IMR-90 (cell line): Measurements from ENCODE around the gene SUSD6. TPM values are rescaled to one million over a fixed set of nuclear protein-coding genes. Genes with fewer than 3 reads are reported as not detected.

Experiments used
- ATAC-seq: fragments of 200-7000 bp; cut with Tn5 transposase; 2 replicates; pipeline ENCODE4 v1.9.1; 2020; ENCODE audit warnings: low read depth, mild to moderate bottlenecking, moderate library complexity
- BruUV-seq: library from RNA; stranded (reverse); fragments of 400-500 nt; replicated peaks from 2 replicates; lab custom pipeline; 2021; lab: Mats Ljungman, UMichigan
- CTCF ChIA-PET: fragments of 300-600 bp; formaldehyde crosslinking; extraction: SDS; loops from one replicate; lab custom pipeline; 2021; ENCODE audit warnings: antibody characterized with exemption; lab: Yijun Ruan, JAX
- POLR2A ChIA-PET: fragments of 300-600 bp; sonication (Branson Sonifier 250); formaldehyde crosslinking; loops from one replicate; lab custom pipeline; 2022; ENCODE audit warnings: antibody characterized with exemption; ENCODE audit not compliant: unreplicated experiment; lab: Charles Lee
- DNase-seq: peaks from one replicate; pipeline ENCODE4 v3.0.0; 2013
- H2AFZ ChIP-seq: replicated peaks from 2 replicates; pipeline ENCODE3; 2013; ENCODE audit warnings: low read length, mild to moderate bottlenecking; ENCODE audit not compliant: poor library complexity
- H2AK5ac ChIP-seq: 2 replicates; pipeline ENCODE4 v1.6.1; 2013; ENCODE audit warnings: low read depth, low read length, inconsistent platforms
- H2AK9ac ChIP-seq: replicated peaks from 2 replicates; pipeline ENCODE3; 2013; ENCODE audit warnings: mild to moderate bottlenecking, low read depth, low read length, moderate library complexity; ENCODE audit not compliant: poor library complexity
- H2BK120ac ChIP-seq: 2 replicates; pipeline ENCODE4 v1.6.1; 2013; ENCODE audit warnings: low read depth, low read length, inconsistent platforms
- H2BK15ac ChIP-seq: 3 replicates; pipeline ENCODE4 v1.6.1; 2013; ENCODE audit warnings: low read depth, low read length, inconsistent platforms
- H2BK20ac ChIP-seq: 2 replicates; pipeline ENCODE4 v1.6.1; 2013; ENCODE audit warnings: low read depth, mild to moderate bottlenecking, inconsistent platforms, low read length, moderate library complexity
- H2BK5ac ChIP-seq: 2 replicates; pipeline ENCODE4 v1.6.1; 2013; ENCODE audit warnings: mild to moderate bottlenecking, low read depth, low read length, inconsistent platforms; ENCODE audit not compliant: poor library complexity, severe bottlenecking
- H3K14ac ChIP-seq: replicated peaks from 2 replicates; pipeline ENCODE4 v1.6.1; 2013; ENCODE audit warnings: low read depth, low read length, inconsistent platforms
- H3K18ac ChIP-seq: 2 replicates; pipeline ENCODE4 v1.6.1; 2013; ENCODE audit warnings: low read depth, low read length, control low read depth
- H3K23ac ChIP-seq: 2 replicates; pipeline ENCODE4 v1.6.1; 2013; ENCODE audit warnings: low read depth, low read length, inconsistent platforms
- H3K27ac ChIP-seq: 2 replicates; pipeline ENCODE4 v1.5.1; 2013; ENCODE audit warnings: mild to moderate bottlenecking, control low read depth, low read length; ENCODE audit not compliant: insufficient read depth
- H3K27me3 ChIP-seq: 2 replicates; pipeline ENCODE4 v1.6.1; 2013; ENCODE audit warnings: low read length; ENCODE audit not compliant: control insufficient read depth, insufficient read depth
- H3K36me3 ChIP-seq: 2 replicates; pipeline ENCODE4 v1.6.1; 2013; ENCODE audit warnings: low read length, mixed read lengths; ENCODE audit not compliant: control insufficient read depth, insufficient read depth
- H3K4ac ChIP-seq: 2 replicates; pipeline ENCODE4 v1.6.1; 2013; ENCODE audit warnings: low read depth, low read length, inconsistent platforms
- H3K4me1 ChIP-seq: 2 replicates; pipeline ENCODE4 v1.6.1; 2013; ENCODE audit warnings: low read length, mixed read lengths; ENCODE audit not compliant: control insufficient read depth, insufficient read depth
- H3K4me2 ChIP-seq: 2 replicates; pipeline ENCODE4 v1.6.1; 2013; ENCODE audit warnings: low read depth, mild to moderate bottlenecking, control low read depth, low read length, moderate library complexity
- H3K4me3 ChIP-seq: 2 replicates; pipeline ENCODE4 v1.5.1; 2013; ENCODE audit warnings: low read depth, mild to moderate bottlenecking, control low read depth, low read length, moderate library complexity; ENCODE audit not compliant: insufficient read depth
- H3K56ac ChIP-seq: 2 replicates; pipeline ENCODE4 v1.6.1; 2013; ENCODE audit warnings: low read length, inconsistent platforms; ENCODE audit not compliant: insufficient read depth; ENCODE audit errors: extremely low read depth
- H3K79me1 ChIP-seq, 2 experiments: 2 replicates each; pipeline ENCODE4 v1.6.1; 2013; ENCODE audit warnings: low read length in 2 of 2, inconsistent platforms in 1 of 2, low read depth in 1 of 2
- H3K9ac ChIP-seq: 2 replicates; pipeline ENCODE4 v1.6.1; 2013; ENCODE audit warnings: low read depth, low read length, control low read depth
- H3K9me1 ChIP-seq: 2 replicates; pipeline ENCODE4 v1.6.1; 2013; ENCODE audit warnings: low read length, inconsistent platforms; ENCODE audit not compliant: insufficient read depth
- H3K9me3 ChIP-seq: 2 replicates; pipeline ENCODE4 v1.6.1; 2013; ENCODE audit warnings: low read length; ENCODE audit not compliant: control insufficient read depth, insufficient read depth
- H4K20me1 ChIP-seq: 2 replicates; pipeline ENCODE4 v1.6.1; 2013; ENCODE audit warnings: low read length, inconsistent platforms; ENCODE audit not compliant: insufficient read depth
- H4K5ac ChIP-seq: 2 replicates; pipeline ENCODE4 v1.6.1; 2013; ENCODE audit warnings: mild to moderate bottlenecking, low read depth, low read length, control low read depth
- H4K8ac ChIP-seq, 2 experiments: 2 replicates each; pipeline ENCODE4 v1.6.1; 2013; ENCODE audit warnings: low read depth in 2 of 2, low read length in 2 of 2, control low read depth in 1 of 2, inconsistent platforms in 1 of 2
- H4K91ac ChIP-seq: 2 replicates; pipeline ENCODE4 v1.6.1; 2013; ENCODE audit warnings: low read depth, low read length, inconsistent platforms; ENCODE audit not compliant: insufficient read depth
- BHLHE40 ChIP-seq: fragments of 150-350 bp; IDR thresholded peaks from 2 replicates; pipeline ENCODE4 v1.6.1; 2016; ENCODE audit warnings: mild to moderate bottlenecking, low read depth, low read length
- CEBPB ChIP-seq: IDR thresholded peaks from 2 replicates; pipeline ENCODE4 v1.6.1; 2012; ENCODE audit warnings: low read depth, low read length, improper control_type of control experiment
- CHD1 ChIP-seq: IDR thresholded peaks from 2 replicates; pipeline ENCODE4 v1.6.1; 2012; ENCODE audit warnings: low read depth, low read length, improper control_type of control experiment
- ELK1 ChIP-seq: fragments of 150-350 bp; IDR thresholded peaks from 2 replicates; pipeline ENCODE4 v1.6.1; 2016; ENCODE audit warnings: low read depth, mild to moderate bottlenecking, low read length, moderate library complexity, borderline replicate concordance
- FOS ChIP-seq: fragments of 150-350 bp; IDR thresholded peaks from 2 replicates; pipeline ENCODE4 v1.6.1; 2016; ENCODE audit warnings: low read depth, low read length
- MAFK ChIP-seq: IDR thresholded peaks from 2 replicates; pipeline ENCODE4 v1.6.1; 2012; ENCODE audit warnings: low read depth, low read length, improper control_type of control experiment
- MAZ ChIP-seq: IDR thresholded peaks from 2 replicates; pipeline ENCODE4 v1.6.1; 2012; ENCODE audit warnings: low read depth, mild to moderate bottlenecking, low read length, improper control_type of control experiment, moderate library complexity, borderline replicate concordance
- MXI1 ChIP-seq: IDR thresholded peaks from 2 replicates; pipeline ENCODE4 v1.6.1; 2012; ENCODE audit warnings: low read depth, mild to moderate bottlenecking, low read length, moderate library complexity, borderline replicate concordance
- NFE2L2 ChIP-seq: fragments of 150-350 bp; IDR thresholded peaks from 2 replicates; pipeline ENCODE4 v1.6.1; 2016; ENCODE audit warnings: low read depth, mild to moderate bottlenecking, low read length
- POLR2A ChIP-seq: IDR thresholded peaks from 2 replicates; pipeline ENCODE4 v1.6.1; 2012; ENCODE audit warnings: mild to moderate bottlenecking, low read depth, low read length
- RAD21 ChIP-seq: IDR thresholded peaks from 2 replicates; pipeline ENCODE4 v1.6.1; 2012; ENCODE audit warnings: low read length, improper control_type of control experiment
- RCOR1 ChIP-seq: IDR thresholded peaks from 2 replicates; pipeline ENCODE4 v1.6.1; 2012; ENCODE audit warnings: mild to moderate bottlenecking, low read length, improper control_type of control experiment; ENCODE audit not compliant: insufficient replicate concordance
- RFX5 ChIP-seq: IDR thresholded peaks from 2 replicates; pipeline ENCODE4 v1.8.0; 2012; ENCODE audit warnings: low read depth, mild to moderate bottlenecking, low read length, moderate library complexity
- SMC3 ChIP-seq: fragments of 150-350 bp; IDR thresholded peaks from 2 replicates; pipeline ENCODE4 v1.6.1; 2016; ENCODE audit warnings: low read depth, mild to moderate bottlenecking, antibody characterized with exemption, low read length, moderate library complexity
- USF2 ChIP-seq: fragments of 150-350 bp; IDR thresholded peaks from 2 replicates; pipeline ENCODE4 v1.6.1; 2017; ENCODE audit warnings: mild to moderate bottlenecking, antibody characterized with exemption, low read length, low read depth
- WGBS, 2 experiments: methylation state at CpG; one replicate each; pipeline versions ENCODE4 v1.1.5 to v1.1.7; 2013; ENCODE audit warnings: missing lambda C conversion rate in 2 of 2; ENCODE audit not compliant: insufficient read length in 1 of 2; ENCODE audit errors: extremely low coverage in 2 of 2; 5-methylcytosine and 5-hydroxymethylcytosine counted together
- dilution Hi-C: fragments of 300-500 bp; cut with HindIII; formaldehyde crosslinking; loops from one replicate; pipeline ENCODE4 v1.14.3; 2018; ENCODE audit warnings: low sequenced_read_pairs; ENCODE audit not compliant: unreplicated experiment
- in situ Hi-C: fragments of 300-500 bp; cut with MboI; formaldehyde crosslinking; loops from 3 replicates; pipeline ENCODE4 v1.14.3; 2019; ENCODE audit warnings: low sequenced_read_pairs, inconsistent platforms, mixed read lengths
- intact Hi-C: fragments of 100-400 bp; cut with micrococcal nuclease; formaldehyde crosslinking; loops from 2 replicates; pipeline ENCODE4 v1.10.0; 2022
- polyA plus RNA-seq, 3 experiments: library from polyadenylated mRNA; depleted of rRNA; stranded (reverse); fragments of >200 nt; gene quantifications; 2 replicates each; pipeline ENCODE4 v1.2.3, GENCODE V29; 2012; ENCODE audit warnings: low replicate concordance in 1 of 3
- total RNA-seq: library from RNA; depleted of rRNA; stranded (reverse); fragments of >200 nt; gene quantifications from 2 replicates; pipeline ENCODE4 v1.2.3, GENCODE V29; 2012
- TF ChIP-seq, protein P1 (sequence below): conservative IDR thresholded peaks from 2 replicates; pipeline ENCODE4 v1.5.1; 2012; ENCODE audit warnings: mild to moderate bottlenecking, low read depth, low read length, improper control_type of control experiment

SUSD6 gene
- total and polyA plus RNA-seq, 2 of the 4 experiments (the other 2 are of a cell fraction), result 2.3 to 10.1 TPM

- TF ChIP-seq RCOR1 (no peak), POLR2A (no peak), NFE2L2 (no peak), MAFK (no peak), CHD1 (no peak), RAD21 (no peak), BHLHE40 (no peak), USF2 (no peak), RFX5 (no peak), FOS (no peak), MXI1 (no peak), SMC3 (no peak), MAZ (no peak), ELK1 (no peak), CEBPB (no peak)
- TF ChIP-seq, protein P1, sequence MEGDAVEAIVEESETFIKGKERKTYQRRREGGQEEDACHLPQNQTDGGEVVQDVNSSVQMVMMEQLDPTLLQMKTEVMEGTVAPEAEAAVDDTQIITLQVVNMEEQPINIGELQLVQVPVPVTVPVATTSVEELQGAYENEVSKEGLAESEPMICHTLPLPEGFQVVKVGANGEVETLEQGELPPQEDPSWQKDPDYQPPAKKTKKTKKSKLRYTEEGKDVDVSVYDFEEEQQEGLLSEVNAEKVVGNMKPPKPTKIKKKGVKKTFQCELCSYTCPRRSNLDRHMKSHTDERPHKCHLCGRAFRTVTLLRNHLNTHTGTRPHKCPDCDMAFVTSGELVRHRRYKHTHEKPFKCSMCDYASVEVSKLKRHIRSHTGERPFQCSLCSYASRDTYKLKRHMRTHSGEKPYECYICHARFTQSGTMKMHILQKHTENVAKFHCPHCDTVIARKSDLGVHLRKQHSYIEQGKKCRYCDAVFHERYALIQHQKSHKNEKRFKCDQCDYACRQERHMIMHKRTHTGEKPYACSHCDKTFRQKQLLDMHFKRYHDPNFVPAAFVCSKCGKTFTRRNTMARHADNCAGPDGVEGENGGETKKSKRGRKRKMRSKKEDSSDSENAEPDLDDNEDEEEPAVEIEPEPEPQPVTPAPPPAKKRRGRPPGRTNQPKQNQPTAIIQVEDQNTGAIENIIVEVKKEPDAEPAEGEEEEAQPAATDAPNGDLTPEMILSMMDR, result no peak
- no peak for DNase-seq
- Histone ChIP-seq H3K56ac (no peak overlapping the region), H2BK120ac (no peak overlapping the region), H3K27me3 (no peaks in the 10 kb centered on the region), H3K79me1 (peaks cover 52 to 85% of the 10 kb centered on the region in 2 experiments), H2AK9ac (no peak overlapping the region), H3K4me3 (no peak overlapping the region), H3K27ac (no peak overlapping the region), H4K91ac (no peak overlapping the region), H4K5ac (no peak overlapping the region), H2BK5ac (no peak overlapping the region), H3K4ac (0 out of 2 replicates have a peak overlapping the region, but pooled peaks have one; percentile 24), H4K20me1 (peaks cover 51% of the 10 kb centered on the region), H3K9me3 (no peaks in the 10 kb centered on the region), H2AFZ (no peak overlapping the region), H2AK5ac (peak overlapping the region; percentile 47; the same call in 1 of the 2 replicates), H3K36me3 (peaks cover 5% of the 10 kb centered on the region), H4K8ac (no peak overlapping the region), H3K4me2 (no peak overlapping the region), H3K4me1 (peaks cover 36% of the 10 kb centered on the region), H3K18ac (no peak overlapping the region), H2BK15ac (no peak overlapping the region), H3K9me1 (peaks cover 55% of the 10 kb centered on the region), H2BK20ac (no peak overlapping the region), H3K14ac (no peak overlapping the region), H3K23ac (no peak overlapping the region), H3K9ac (no peak overlapping the region)
- WGBS, 2 experiments, result 100% methylated on average over 1 of the region's 3 CpGs; no CpG with 5 or more reads in 1 of the 2 experiments
- in situ Hi-C loops, result no loop called here
- no TSS peak for BruUV-seq
- ChIA-PET POLR2A (no interaction called here), CTCF (interaction anchor here (1.0 kb wide), 1 partner anchor 12 kb away, joined by 3 read pairs; no protein-coding TSS in a partner anchor)
- no peak for ATAC-seq
- dilution Hi-C loops, result no loop called here
- intact Hi-C loops, result no loop called here
Measured at GRCh38 chr14:69654116-69654515, 42.7 kb downstream of the SUSD6 start.
